ENCODE measurements around the gene KIAA2012.

DNA sequence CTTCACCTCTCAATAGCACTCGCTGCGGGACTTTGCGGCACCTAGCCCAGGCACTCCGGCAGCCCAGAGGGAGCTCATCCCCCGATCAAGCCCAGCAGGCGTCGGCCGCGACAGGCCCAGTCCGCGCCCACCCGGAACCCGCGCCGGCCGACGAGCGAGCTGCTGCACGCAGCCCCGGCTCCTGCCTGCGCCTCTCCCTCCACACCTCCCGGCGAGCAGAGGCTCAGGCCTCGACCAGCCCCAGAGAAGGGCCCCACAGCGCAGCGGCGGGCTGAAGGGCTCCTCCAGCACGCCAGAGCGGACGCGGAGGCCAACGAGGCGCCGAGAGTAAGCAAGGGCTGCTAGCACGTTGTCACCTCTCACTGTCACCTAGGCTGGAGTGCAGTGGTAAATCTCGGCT, 63.5 kb downstream of the KIAA2012 start:
- TF ChIP-seq EZH2 (IDR thresholded peaks at IDR 0.05; ENCODE audit: borderline replicate concordance, insufficient read depth, low read depth, low read length, poor library complexity, severe bottlenecking), result no peak
- TF ChIP-seq, protein P1, sequence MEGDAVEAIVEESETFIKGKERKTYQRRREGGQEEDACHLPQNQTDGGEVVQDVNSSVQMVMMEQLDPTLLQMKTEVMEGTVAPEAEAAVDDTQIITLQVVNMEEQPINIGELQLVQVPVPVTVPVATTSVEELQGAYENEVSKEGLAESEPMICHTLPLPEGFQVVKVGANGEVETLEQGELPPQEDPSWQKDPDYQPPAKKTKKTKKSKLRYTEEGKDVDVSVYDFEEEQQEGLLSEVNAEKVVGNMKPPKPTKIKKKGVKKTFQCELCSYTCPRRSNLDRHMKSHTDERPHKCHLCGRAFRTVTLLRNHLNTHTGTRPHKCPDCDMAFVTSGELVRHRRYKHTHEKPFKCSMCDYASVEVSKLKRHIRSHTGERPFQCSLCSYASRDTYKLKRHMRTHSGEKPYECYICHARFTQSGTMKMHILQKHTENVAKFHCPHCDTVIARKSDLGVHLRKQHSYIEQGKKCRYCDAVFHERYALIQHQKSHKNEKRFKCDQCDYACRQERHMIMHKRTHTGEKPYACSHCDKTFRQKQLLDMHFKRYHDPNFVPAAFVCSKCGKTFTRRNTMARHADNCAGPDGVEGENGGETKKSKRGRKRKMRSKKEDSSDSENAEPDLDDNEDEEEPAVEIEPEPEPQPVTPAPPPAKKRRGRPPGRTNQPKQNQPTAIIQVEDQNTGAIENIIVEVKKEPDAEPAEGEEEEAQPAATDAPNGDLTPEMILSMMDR (IDR thresholded peaks at IDR 0.05), result no peak

All from B cell (primary cell).